ENCODE results near the gene RPH3AL.
A peak's percentile ranks its signal among the peaks of the same experiment; 100 is the strongest.

The RPH3AL gene

DNA sequence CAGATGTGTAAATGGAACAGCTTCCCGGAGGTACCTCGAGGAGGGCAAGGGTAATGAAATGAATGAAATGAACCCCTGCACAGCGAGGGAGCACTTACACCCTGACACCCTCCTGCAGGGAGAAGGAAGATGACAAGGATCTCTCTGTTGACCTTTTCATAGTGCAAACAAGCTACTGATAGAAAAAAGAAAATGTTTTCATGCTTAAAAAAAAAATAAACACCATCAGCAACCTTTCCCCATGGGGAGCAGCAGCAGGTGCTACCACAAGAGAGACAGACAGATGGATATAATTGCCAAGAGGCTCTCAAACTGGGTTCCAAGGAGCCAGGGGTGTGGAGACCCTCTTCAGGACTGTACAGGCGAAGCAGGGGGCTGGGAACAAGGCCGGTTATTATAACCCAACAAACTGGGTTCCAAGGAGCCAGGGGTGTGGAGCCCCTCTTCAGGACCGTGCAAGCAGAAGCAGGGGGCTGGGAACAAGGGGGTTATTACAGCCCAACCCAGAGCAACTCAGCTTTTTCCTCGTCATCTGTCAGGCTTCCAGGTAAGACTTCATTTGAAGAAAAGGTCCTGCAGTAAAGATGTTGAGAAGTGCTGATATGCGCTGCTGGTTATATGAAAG lies 718 bp upstream of the RPH3AL start:
- H3K4me3 ChIP-seq (ENCODE audit: low read depth, low read length) = no peak overlapping the region
- in situ Hi-C loops (cut with HindIII; ENCODE audit: low sequenced_read_pairs) = no loop called here
- peak; percentile 20 for DNase-seq (ENCODE audit: low read depth, low spot score)
- no peak for TF ChIP-seq CTCF (IDR thresholded peaks at IDR 0.05; ENCODE audit: low read depth, low read length)

- no peak for TF ChIP-seq CTCF (IDR thresholded peaks at IDR 0.05; ENCODE audit: low read depth, low read length)
- in situ Hi-C loops (cut with HindIII; ENCODE audit: low sequenced_read_pairs) = no loop called here
- no peak overlapping the region for H3K4me3 ChIP-seq (ENCODE audit: low read depth, low read length)
- no peak for DNase-seq (ENCODE audit: low read depth, low spot score)
Measured at GRCh38 chr17:351875-352420, 659 bp downstream of the RPH3AL start.

DNA sequence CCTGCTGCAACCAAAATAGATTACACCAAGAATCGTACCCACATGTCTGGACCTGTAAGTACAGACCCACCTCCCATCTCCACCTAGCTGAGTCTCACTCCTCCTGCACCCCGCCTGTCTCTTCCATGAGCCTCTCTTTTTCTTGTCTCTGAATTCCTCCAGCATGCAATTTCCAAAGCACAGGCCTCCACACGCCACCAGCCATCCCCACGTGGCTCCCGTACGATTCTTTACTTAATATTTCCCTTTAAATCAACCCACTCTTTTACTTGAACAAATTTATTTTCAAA lies 1.2 kb downstream of the RPH3AL start:
- TF ChIP-seq CTCF (IDR thresholded peaks at IDR 0.05; ENCODE audit: low read depth, low read length) = no peak
- H3K4me3 ChIP-seq (ENCODE audit: low read depth, low read length) = no peak overlapping the region
- DNase-seq (ENCODE audit: low read depth, low spot score) = no peak
- in situ Hi-C loops (cut with HindIII; ENCODE audit: low sequenced_read_pairs) = no loop called here

- in situ Hi-C loops (cut with HindIII; ENCODE audit: low sequenced_read_pairs) = no loop called here
- no peak overlapping the region for H3K4me3 ChIP-seq (ENCODE audit: low read depth, low read length)
- DNase-seq (ENCODE audit: low read depth, low spot score) = no peak
- TF ChIP-seq CTCF (IDR thresholded peaks at IDR 0.05; ENCODE audit: low read depth, low read length) = no peak
Measured at GRCh38 chr17:350706-351448, 1.7 kb downstream of the RPH3AL start.

DNA sequence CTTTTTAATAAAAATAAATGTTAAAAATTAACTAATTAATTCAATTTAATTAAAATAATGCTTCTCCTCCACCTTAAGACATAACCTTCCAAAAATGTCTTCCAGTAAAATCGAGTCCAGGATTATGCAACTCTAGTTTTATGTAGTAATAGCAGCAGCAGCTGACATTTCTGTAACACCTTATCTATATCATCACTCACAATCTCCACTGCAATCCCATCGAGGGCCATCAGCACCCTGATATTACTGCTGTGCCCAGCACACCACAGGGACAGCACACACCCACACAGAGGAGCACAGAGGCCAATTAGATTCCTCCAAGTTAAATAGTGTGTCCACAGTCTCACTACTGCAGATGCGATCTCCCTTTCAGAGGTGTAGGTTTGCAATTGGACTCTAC lies 2.9 kb downstream of the RPH3AL start:
- no peak overlapping the region for H3K4me3 ChIP-seq (ENCODE audit: low read depth, low read length)
- in situ Hi-C loops (cut with HindIII; ENCODE audit: low sequenced_read_pairs) = no loop called here
- DNase-seq (ENCODE audit: low read depth, low spot score) = no peak
- TF ChIP-seq CTCF (IDR thresholded peaks at IDR 0.05; ENCODE audit: low read depth, low read length) = no peak

- no peak for DNase-seq (ENCODE audit: low read depth, low spot score)
- H3K4me3 ChIP-seq (ENCODE audit: low read depth, low read length) = no peak overlapping the region
- TF ChIP-seq CTCF (IDR thresholded peaks at IDR 0.05; ENCODE audit: low read depth, low read length) = no peak
- in situ Hi-C loops (cut with HindIII; ENCODE audit: low sequenced_read_pairs) = no loop called here
Measured at GRCh38 chr17:348692-349425, 3.7 kb downstream of the RPH3AL start.

Measured in astrocyte of the spinal cord (primary cell).